Measurements from ENCODE around the gene DAPK2. TPM values are rescaled to one million over a fixed set of nuclear protein-coding genes. Genes with fewer than 3 reads are reported as not detected.

The DAPK2 gene
- total and polyA plus RNA-seq, 2 of the 13 experiments (the other 11 are each of a cell fraction or from before 2014, with no cell fraction given): 0.33 to 0.63 TPM

DNA sequence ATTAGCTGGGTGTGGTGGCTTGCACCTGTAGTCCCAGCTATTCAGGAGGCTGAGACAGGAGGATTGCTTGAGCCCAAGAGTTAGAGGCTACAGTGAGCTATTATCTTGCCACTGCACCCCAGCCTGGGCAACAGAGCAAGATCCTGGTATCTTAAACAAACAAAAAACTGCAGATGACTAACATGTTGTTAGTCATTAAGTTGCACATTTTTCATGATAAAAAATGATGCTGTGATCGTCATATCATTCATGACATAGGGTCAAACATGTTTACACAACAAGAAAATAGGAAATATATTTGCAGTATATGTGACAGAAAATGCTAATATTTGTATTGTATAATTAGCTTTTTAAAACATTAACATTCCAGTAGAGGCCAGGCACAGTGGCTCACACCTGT is 20.2 kb upstream of the DAPK2 start:
- Histone ChIP-seq H3K27me3 (ENCODE audit: control insufficient read depth in 1 of 2, insufficient read depth in 2 of 2, low read length in 2 of 2) (no peaks in the 10 kb centered on the region), H3K4me1 (ENCODE audit: insufficient read depth, low read length) (peaks cover 33% of the 10 kb centered on the region), H3K9ac (ENCODE audit: insufficient read depth, low read depth, low read length) (no peak overlapping the region), H3K9me3 (ENCODE audit: low read length) (no peaks in the 10 kb centered on the region), H4K20me1 (ENCODE audit: insufficient read depth, low read length) (no peaks in the 10 kb centered on the region), H2AFZ (ENCODE audit: low read length) (no peak overlapping the region), H3K4me2 (ENCODE audit: low read depth, low read length) (no peak overlapping the region), H3K27ac (ENCODE audit: extremely low read length, insufficient read depth, low read length) (no peak overlapping the region), H3K36me3 (replicated peaks in 1 of 2; ENCODE audit: control insufficient read depth in 1 of 2, insufficient read depth in 2 of 2, low read length in 2 of 2) (no peaks in the 10 kb centered on the region; a peak in 1 of 5 replicates), H3K4me3 (replicated peaks in 1 of 3; ENCODE audit: insufficient read depth in 1 of 3, low read depth in 2 of 3, low read length in 3 of 3) (no peak overlapping the region), H3K79me2 (ENCODE audit: insufficient read depth, low read length) (no peaks in the 10 kb centered on the region)
- POLR2A ChIA-PET: no interaction called here
- WGBS (ENCODE audit: low lambda C conversion rate): 36% methylated on average over 1 of the region's 1 CpG
- ATAC-seq (no peak), DNase-seq (ENCODE audit: low spot score) (no peak), FAIRE-seq (no peak)
- in situ Hi-C loops (cut with HindIII; ENCODE audit: extremely low pct_ligation_motif_present, low pct_unique_long_range_greater_than_20kb) (loop anchor here (5.0 kb wide), 2 partner anchors 314 to 454 kb away; no protein-coding TSS in a partner anchor), intact Hi-C loops (cut with micrococcal nuclease; ENCODE audit: unreplicated experiment) (loop anchor here (2.0 to 5.0 kb wide), 3 partner anchors 119 to 454 kb away; no protein-coding TSS in a partner anchor)
- no TSS peak for BruUV-seq (replicated peaks)
- CTCF ChIA-PET (ENCODE audit: low intra/inter-chr PET ratio, low total read pairs): interaction anchor here (1.4 to 3.8 kb wide), 3 partner anchors 26 to 314 kb away, joined by 3 to 31 read pairs (median 5); no protein-coding TSS in a partner anchor
- no peak for TF ChIP-seq TOE1 (CRISPR knock-in tag; IDR thresholded peaks at IDR 0.05)
- peak; percentile 12; the same call in 1 of the 2 replicates for TF ChIP-seq ZNF770 (CRISPR knock-in tag; IDR thresholded peaks at IDR 0.05)
- no peak for TF ChIP-seq ZNF44 (CRISPR knock-in tag; IDR thresholded peaks at IDR 0.05)
- TF ChIP-seq ZNF121 (CRISPR knock-in tag; IDR thresholded peaks at IDR 0.05): 0 out of 2 replicates have a peak, but pooled peaks have one; percentile 13
- no peak for TF ChIP-seq ZNF724P (CRISPR knock-in tag; IDR thresholded peaks at IDR 0.05; ENCODE audit: borderline replicate concordance)
- TF ChIP-seq NFE2L1 (CRISPR knock-in tag; IDR thresholded peaks at IDR 0.05; ENCODE audit: borderline replicate concordance): no peak
- TF ChIP-seq CBX1 (IDR thresholded peaks at IDR 0.05; ENCODE audit: low read depth): no peak

Measured in HepG2 (cell line).